GM19025 (cell line): ENCODE data around the gene SLC5A2.
"Not testable (repeated sequence)": the region's sequence is repeated elsewhere in the genome, so short reads cannot be mapped to it uniquely, and the experiment has no call there.

Experiments used
- ATAC-seq: cut with Tn5 transposase; IDR thresholded peaks from one replicate; pipeline ENCODE4 v1.9.1; 2021; ENCODE audit warnings: mild to moderate bottlenecking, low read depth, moderate library complexity; ENCODE audit not compliant: unreplicated experiment

SLC5A2 gene

DNA sequence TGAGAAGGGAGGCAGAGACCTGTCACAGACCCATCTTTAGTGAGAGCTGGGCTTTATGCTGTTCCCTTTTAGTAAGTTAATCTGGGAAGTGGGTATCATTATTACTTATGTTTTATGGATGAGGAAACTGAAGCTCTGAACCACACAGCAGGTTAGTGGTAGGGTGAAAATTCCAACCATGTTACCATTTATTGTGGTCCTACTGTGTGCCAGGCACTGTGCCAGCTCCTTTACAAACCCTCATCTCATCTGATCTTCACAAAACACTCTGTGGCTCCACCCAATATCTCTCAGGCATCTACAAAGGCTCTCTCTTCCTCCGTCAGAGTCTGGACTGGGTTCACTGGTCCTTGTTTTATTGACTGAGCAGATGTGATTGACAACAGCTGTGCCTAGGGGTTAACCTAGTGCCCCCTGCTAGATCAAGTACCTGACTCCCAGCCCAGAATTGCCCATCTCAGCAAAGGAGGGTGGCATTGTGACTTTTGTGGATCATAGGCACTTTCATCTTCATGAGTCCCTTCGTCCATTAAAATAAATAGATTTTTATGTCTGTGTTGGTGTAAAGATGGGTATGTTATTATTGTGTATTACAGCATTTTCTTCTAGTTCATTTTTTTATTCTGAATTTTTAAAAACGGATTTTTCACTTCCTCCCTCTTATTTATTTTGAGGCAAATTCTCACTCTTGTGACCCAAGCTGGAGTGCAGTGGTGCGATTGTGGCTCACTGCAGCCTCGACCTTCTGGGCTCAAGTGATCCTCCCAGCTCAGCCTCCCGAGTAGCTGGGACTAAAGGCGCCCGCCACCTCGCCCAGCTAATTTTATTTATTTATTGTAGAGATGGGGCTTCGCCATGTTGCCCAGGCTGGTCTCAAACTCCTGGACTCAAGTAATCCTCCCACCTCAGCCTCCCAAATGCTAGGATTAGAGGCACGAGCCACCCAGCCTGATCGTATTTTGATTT is 7.9 kb upstream of the SLC5A2 start:
- no peak for ATAC-seq

DNA sequence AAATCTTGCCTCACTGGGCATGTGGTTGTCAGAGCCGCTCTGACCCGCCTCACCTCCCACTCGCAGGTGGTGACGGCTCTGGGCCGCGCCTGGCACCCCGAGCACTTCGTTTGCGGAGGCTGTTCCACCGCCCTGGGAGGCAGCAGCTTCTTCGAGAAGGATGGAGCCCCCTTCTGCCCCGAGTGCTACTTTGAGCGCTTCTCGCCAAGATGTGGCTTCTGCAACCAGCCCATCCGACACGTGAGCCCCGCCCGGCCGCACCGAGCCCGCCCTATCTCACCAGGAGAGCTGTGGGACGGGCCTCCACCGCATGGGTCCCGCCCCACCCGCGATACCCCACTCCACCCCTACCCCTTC is 7.0 kb upstream of the SLC5A2 start:
- ATAC-seq = no peak

DNA sequence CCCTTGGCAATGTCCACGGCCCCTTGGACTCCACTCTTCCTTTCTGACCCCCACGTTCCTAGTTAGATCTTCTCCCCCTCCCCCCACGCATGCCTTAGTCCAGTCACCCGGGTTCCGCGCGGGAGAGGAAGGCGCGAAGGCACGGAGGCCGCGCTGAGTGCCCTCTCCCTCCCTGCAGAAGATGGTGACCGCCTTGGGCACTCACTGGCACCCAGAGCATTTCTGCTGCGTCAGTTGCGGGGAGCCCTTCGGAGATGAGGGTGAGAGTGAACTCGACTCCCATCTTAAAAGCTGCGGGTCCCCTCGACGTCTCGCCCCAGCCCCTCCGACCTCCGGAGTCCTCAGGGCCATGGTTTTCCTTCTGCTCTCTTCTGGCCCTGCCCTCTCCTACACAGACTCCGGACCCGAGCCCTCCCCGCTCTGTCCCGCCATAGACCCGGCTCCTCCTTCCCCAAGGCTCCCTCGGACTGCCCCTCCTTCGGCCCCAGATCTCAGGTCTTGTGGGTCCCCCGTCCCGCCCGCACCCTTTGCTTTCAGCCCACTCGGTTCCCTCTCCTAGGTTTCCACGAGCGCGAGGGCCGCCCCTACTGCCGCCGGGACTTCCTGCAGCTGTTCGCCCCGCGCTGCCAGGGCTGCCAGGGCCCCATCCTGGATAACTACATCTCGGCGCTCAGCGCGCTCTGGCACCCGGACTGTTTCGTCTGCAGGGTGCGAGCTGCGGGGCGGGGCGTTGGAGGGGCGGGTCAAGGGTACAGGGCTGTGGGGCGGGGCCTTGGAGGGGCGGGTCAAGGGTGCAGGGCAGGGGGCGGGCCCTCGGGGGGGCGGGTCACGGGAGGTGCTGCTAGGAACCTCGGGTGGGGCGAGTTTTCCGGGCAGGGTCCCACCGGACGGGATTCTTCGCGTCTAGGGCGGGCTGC is 6.4 kb upstream of the SLC5A2 start:
- ATAC-seq = peak; percentile 57

GRCh38 chr16:31477220-31478216 is 5.4 kb upstream of the SLC5A2 start:
- ATAC-seq = peak; percentile 21

DNA sequence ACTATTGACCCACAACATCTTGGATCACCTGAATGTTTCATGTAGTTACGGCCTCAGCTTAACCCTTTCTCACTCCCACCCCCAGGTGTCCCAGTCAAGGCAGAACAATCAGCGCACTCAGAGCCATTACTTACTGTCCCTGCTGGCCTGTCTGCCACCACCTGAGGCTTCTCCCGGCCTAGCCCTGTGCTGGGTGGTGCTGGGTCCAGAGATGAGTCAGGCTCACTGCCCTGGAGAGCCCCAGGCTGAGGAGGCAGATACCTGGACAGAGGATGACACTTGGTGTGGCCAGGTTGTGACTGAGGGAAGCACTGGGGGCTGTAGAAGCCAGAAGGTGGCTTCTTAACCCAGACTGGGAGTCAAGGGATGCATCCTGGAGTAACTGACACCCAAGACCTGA is 4.0 kb upstream of the SLC5A2 start:
- no peak for ATAC-seq

DNA sequence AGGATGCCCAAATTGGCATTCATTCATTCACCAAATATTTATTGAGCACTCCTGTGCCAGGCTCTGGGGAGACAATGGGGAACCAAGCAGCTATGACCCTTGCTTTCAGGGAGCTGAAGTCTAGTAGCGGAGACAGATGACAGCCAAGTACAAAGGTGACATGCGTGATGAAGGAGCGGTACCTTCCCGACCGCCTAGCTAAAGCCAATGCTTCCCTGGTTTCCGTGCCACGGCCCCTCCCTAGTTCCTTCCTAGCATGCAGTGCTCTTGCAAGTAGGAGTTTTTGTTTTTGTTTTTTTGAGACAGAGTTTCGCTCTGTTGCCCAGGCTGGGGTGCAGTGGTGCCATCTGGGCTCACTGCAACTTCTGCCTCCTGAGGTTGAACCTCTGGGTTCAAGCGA is 3.2 kb upstream of the SLC5A2 start:
- ATAC-seq = no peak

DNA sequence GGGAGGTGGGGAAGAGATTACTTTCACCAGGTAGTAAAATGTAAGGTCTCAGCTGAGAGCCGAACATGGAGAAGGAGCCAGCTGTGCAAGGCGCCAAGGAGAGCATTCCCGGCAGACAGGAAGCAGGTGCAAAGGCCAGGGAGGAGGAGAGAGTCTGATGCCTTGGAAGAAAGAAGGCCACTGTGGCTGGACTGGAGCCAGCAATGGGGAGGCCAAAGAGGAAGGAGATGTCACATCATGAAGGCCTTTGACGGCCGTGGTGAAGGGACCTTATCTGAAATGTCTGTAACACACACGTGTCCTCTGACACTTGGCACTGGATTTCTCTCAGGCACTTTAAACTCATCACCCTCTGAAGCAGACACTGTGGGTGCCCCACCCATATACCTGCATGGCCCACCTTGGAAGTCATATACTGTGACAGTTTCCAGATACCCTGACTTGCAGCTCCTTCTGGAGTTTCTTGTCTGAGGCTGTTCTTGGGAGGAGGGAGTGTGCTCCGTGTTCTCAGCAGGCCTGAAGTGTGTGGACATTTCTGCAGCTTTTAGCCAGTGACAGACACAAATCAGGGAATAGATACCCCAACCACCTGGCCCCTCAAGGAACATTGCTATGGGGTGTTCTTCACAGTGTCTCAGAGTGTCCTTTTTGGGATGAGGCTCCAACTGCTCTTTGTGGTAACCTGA is 1.9 kb upstream of the SLC5A2 start:
- ATAC-seq = no peak

DNA sequence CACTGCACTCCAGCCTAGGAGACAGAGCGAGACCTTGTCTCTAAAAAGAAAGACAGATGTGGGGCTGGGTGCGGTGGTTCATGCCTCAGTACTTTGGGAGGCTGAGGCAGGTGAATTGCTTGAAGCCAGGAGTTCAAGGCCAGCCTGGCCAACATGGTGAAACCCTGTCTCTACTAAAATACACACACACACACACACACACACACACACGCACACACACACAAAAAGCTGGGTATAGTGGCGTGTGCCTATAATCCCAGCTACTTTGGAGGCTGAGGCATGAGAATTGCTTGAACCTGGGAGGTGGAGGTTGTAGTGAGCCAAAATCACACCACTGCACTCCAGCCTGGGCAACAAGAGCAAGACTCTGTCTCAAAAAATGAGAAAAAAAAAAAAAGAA is 1.1 kb downstream of the SLC5A2 start:
- ATAC-seq = not testable (repeated sequence)

- no peak for ATAC-seq
These were observed 1.7 kb downstream of the SLC5A2 start for GRCh38 chr16:31484491-31485171.

GRCh38 chr16:31485571-31485970 is 2.6 kb downstream of the SLC5A2 start:
- no peak for ATAC-seq

DNA sequence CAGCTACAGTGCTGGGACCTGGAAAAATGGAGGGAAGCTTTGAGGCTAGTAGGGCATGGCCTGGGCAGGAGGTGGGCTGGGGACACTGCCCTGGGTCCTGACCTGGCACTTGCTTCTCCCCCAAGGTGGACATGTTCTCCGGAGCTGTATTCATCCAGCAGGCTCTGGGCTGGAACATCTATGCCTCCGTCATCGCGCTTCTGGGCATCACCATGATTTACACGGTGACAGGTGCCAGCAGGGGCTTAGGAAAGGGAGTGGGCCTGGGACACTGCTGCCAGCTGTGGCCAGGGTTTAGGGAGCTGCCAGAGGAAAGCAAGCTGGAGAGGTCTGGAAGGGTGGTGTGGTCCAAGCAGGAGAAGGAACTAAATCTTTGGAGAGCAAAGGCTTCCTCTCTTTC is 3.1 kb downstream of the SLC5A2 start:
- no peak for ATAC-seq

DNA sequence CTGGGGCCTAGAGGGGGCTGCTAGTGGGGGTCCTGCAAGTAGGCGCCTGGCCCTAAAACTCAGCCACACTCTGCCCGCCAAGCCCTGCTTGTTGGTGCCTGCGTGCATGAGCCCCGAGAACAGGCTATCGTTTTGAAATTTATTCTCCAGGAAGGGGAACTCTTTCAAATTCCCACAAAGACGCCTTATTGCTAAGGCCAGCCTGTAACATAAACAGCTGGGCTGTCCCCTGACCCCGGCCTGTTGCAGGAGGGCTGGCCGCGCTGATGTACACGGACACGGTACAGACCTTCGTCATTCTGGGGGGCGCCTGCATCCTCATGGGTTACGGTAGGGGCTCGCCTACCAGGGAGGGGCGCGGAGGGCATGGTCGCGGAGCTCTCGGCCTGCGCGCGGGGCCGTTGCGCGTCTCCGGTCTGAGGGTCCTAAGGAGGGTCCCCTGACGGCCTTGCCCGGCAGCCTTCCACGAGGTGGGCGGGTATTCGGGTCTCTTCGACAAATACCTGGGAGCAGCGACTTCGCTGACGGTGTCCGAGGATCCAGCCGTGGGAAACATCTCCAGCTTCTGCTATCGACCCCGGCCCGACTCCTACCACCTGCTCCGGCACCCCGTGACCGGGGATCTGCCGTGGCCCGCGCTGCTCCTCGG is 4.3 kb downstream of the SLC5A2 start:
- ATAC-seq = no peak

DNA sequence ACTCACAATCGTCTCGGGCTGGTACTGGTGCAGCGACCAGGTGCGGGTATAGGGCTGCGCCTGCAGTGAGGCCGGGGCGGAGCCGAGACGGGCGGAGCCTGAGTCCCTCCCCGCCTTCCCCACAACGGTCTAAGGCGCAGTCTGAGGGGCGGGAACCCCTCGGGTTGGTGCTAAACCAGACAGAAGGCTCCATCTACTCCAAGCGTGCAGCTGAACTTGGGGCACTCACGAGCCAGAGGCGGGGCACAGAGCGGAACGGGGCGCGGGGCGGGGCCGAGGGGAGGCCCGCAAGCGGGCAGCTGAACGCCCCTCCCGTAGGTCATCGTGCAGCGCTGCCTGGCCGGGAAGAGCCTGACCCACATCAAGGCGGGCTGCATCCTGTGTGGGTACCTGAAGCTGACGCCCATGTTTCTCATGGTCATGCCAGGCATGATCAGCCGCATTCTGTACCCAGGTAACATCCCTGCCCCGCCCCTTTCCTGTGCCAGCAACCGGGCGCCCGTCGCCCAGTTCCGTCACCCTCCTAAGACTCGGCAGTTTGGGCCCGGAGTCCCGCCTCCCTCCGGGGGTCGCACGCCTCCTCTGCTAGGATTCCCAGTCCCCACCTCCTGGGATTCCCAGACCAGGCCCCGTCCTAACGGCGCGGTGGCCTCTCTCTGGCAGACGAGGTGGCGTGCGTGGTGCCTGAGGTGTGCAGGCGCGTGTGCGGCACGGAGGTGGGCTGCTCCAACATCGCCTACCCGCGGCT is 5.0 kb downstream of the SLC5A2 start:
- peak; percentile 81 for ATAC-seq

DNA sequence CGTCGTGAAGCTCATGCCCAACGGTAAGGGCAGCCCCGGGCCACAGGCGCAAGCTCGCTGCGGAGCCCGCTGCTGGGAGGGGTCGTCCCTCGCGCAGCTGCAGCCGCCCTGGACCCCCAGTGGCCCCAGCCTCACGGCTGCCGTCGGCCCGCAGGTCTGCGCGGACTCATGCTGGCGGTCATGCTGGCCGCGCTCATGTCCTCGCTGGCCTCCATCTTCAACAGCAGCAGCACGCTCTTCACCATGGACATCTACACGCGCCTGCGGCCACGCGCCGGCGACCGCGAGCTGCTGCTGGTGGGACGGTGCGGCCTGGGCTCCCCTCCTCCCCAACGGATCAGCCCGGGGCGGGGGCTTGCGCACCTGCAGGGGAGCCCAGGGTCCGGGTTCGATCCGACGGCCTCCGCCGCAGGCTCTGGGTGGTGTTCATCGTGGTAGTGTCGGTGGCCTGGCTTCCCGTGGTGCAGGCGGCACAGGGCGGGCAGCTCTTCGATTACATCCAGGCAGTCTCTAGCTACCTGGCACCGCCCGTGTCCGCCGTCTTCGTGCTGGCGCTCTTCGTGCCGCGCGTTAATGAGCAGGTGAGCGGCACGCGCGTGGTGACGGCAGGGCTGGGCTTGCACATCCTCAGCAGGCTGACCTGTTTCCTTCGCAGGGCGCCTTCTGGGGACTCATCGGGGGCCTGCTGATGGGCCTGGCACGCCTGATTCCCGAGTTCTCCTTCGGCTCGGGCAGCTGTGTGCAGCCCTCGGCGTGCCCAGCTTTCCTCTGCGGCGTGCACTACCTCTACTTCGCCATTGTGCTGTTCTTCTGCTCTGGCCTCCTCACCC is 5.8 kb downstream of the SLC5A2 start:
- ATAC-seq = no peak

DNA sequence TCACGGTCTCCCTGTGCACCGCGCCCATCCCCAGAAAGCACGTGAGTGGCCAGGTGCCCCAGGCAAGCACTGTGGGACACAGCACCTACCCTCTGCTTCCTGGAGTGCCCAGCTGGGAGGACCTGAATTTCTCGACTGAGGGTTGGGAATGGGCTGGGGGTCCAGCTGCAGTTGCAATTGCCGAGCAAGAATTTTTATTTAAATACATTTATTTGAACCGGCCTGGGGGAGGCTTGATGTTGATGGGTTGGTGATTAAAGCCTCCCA is 6.3 kb downstream of the SLC5A2 start:
- no peak for ATAC-seq

- no peak for ATAC-seq
These were observed 7.0 kb downstream of the SLC5A2 start for GRCh38 chr16:31489616-31490584.
